ENCODE results near the gene SRPK2. TPM values are rescaled to one million over a fixed set of nuclear protein-coding genes. Genes with fewer than 3 reads are reported as not detected.

SRPK2 gene
- total RNA-seq, 4 donors from 2014 or later = 33.0 to 47.4 (median 42.8) TPM

GRCh38 chr7:105346593-105347322, 42.0 kb downstream of the SRPK2 start:
- DNase-seq (ENCODE audit: extremely low spot score) = no peak
- Histone ChIP-seq H3K4me3 (no peak overlapping the region), H3K36me3 (no peaks in the 10 kb centered on the region), H3K27ac (replicated peaks in 1 of 4) (no peak overlapping the region), H3K4me1 (peaks cover 18 to 37% (median 22%) of the 10 kb centered on the region in 4 donors), H3K27me3 (no peaks in the 10 kb centered on the region), H3K9me3 (no peaks in the 10 kb centered on the region)
- TF ChIP-seq CTCF (IDR thresholded peaks at IDR 0.05) (no peak), POLR2A (IDR thresholded peaks at IDR 0.05; ENCODE audit: low read depth) (no peak), EP300 (IDR thresholded peaks at IDR 0.05) (no peak), POLR2AphosphoS5 (IDR thresholded peaks at IDR 0.05) (no peak)
- 88% methylated on average over 10 of the region's 10 CpGs for WGBS
- intact Hi-C loops (cut with DNase I) = no loop called here

- DNase-seq (ENCODE audit: extremely low spot score) = no peak
- Histone ChIP-seq H3K9me3 (no peaks in the 10 kb centered on the region), H3K36me3 (no peaks in the 10 kb centered on the region), H3K4me1 (peaks cover 14 to 31% (median 16%) of the 10 kb centered on the region in 4 donors), H3K4me3 (no peak overlapping the region), H3K27me3 (no peaks in the 10 kb centered on the region), H3K27ac (replicated peaks in 1 of 4) (no peak overlapping the region)
- 93% methylated on average over 2 of the region's 2 CpGs for WGBS
- TF ChIP-seq POLR2AphosphoS5 (IDR thresholded peaks at IDR 0.05) = no peak
- intact Hi-C loops (cut with DNase I) = no loop called here
Measured at GRCh38 chr7:105346138-105346537, 42.6 kb downstream of the SRPK2 start.

GRCh38 chr7:105345725-105346124, 43.0 kb downstream of the SRPK2 start:
- 17% methylated on average over 3 of the region's 3 CpGs for WGBS
- Histone ChIP-seq H3K4me3 (no peak overlapping the region), H3K27me3 (no peaks in the 10 kb centered on the region), H3K9me3 (no peaks in the 10 kb centered on the region), H3K4me1 (peaks cover 12 to 27% (median 14%) of the 10 kb centered on the region in 4 donors), H3K27ac (replicated peaks in 1 of 4) (no peak overlapping the region), H3K36me3 (no peaks in the 10 kb centered on the region)
- no peak for TF ChIP-seq CTCF (IDR thresholded peaks at IDR 0.05)
- TF ChIP-seq EP300 (IDR thresholded peaks at IDR 0.05) = no peak
- no peak for TF ChIP-seq POLR2A (IDR thresholded peaks at IDR 0.05; ENCODE audit: low read depth)
- TF ChIP-seq POLR2AphosphoS5 (IDR thresholded peaks at IDR 0.05) = no peak
- DNase-seq (ENCODE audit: extremely low spot score) = no peak
- intact Hi-C loops (cut with DNase I) = no loop called here

GRCh38 chr7:105345003-105345402, 43.7 kb downstream of the SRPK2 start:
- Histone ChIP-seq H3K27ac (replicated peaks in 1 of 4) (no peak overlapping the region), H3K9me3 (no peaks in the 10 kb centered on the region), H3K4me1 (peaks cover 12 to 25% (median 14%) of the 10 kb centered on the region in 4 donors), H3K36me3 (no peaks in the 10 kb centered on the region), H3K27me3 (no peaks in the 10 kb centered on the region), H3K4me3 (no peak overlapping the region)
- 91% methylated on average over 3 of the region's 3 CpGs for WGBS
- intact Hi-C loops (cut with DNase I) = no loop called here
- DNase-seq (ENCODE audit: extremely low spot score) = no peak
- TF ChIP-seq EP300 (IDR thresholded peaks at IDR 0.05) (no peak), POLR2AphosphoS5 (IDR thresholded peaks at IDR 0.05) (no peak), POLR2A (IDR thresholded peaks at IDR 0.05; ENCODE audit: low read depth) (no peak), CTCF (IDR thresholded peaks at IDR 0.05) (no peak)

- Histone ChIP-seq H3K27ac (replicated peaks in 1 of 4) (peak overlapping the region in 1 of 4 donors; percentile 30), H3K36me3 (no peaks in the 10 kb centered on the region)
- 70% methylated on average over 12 of the region's 12 CpGs for WGBS
Measured at GRCh38 chr7:105339404-105340323, 49.1 kb downstream of the SRPK2 start.

More at GRCh38 chr7:105339404-105340323, 49.1 kb downstream of the SRPK2 start:
- TF ChIP-seq EP300 (IDR thresholded peaks at IDR 0.05) = no peak
- TF ChIP-seq POLR2AphosphoS5 (IDR thresholded peaks at IDR 0.05) = no peak
- TF ChIP-seq POLR2A (IDR thresholded peaks at IDR 0.05; ENCODE audit: low read depth) = no peak
- TF ChIP-seq CTCF (IDR thresholded peaks at IDR 0.05) = no peak
- H3K27me3 ChIP-seq = no peaks in the 10 kb centered on the region
- H3K4me1 ChIP-seq = peaks cover 4 to 23% (median 14%) of the 10 kb centered on the region in 4 donors
- no peak for DNase-seq (ENCODE audit: extremely low spot score)
- intact Hi-C loops (cut with DNase I) = no loop called here
- H3K9me3 ChIP-seq = no peaks in the 10 kb centered on the region
- H3K4me3 ChIP-seq = no peak overlapping the region
